TTC549 (cell line): ENCODE data around the gene SLC18A2.

Source experiments
- FAIRE-seq: peaks from 2 replicates; lab custom pipeline; 2012; peaks lifted over from hg19 to GRCh38; lab: Jason Lieb, UNC

SLC18A2 gene

DNA sequence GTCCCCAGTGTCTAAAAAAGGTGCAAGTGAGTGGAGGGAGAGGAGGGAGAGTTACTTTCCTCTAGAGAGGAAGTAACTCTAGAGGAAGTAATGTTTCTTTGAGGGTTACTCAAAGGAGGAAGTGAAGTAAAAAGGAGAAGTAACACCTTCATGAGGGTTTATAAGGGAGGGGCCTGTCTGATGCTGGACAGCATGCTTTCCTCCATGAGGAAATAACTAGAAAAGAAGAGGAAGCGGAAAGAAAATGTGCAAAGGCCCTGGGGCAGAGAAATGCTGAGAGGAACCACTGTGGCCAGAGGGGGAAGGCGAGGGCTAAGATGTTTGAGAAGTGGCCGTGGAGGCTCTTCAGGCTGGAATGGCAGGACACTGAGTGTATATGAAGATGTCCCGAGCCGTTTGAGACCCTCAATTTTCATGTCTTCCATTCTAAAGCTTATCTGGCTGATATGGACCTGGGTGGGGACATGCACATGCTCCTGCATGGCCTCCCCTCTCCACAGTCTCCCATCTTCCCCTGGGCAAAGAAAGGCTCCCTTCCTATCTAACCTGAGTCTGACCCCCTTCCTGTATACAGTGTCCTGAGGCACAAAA lies 3.4 kb upstream of the SLC18A2 start:
- FAIRE-seq: no peak

DNA sequence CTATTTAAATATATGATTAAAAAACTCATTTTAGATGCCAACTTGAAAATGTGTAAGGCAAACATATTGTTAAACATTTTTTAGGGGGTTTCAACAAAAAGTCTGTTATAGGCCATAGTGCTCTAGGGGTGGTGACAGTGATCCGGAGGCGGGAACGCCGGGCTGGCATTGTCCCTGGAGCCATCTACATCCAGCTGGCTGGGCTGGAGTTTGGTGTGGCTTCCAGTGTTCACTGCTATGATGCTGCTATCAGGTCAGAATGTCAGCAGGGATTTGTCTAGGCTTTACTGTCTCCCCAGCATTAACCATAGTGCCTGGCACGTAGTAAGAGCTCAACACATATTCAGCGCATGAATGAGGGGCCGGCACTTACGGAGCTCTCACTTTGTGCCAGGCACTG lies 1.9 kb upstream of the SLC18A2 start:
- FAIRE-seq: no peak

DNA sequence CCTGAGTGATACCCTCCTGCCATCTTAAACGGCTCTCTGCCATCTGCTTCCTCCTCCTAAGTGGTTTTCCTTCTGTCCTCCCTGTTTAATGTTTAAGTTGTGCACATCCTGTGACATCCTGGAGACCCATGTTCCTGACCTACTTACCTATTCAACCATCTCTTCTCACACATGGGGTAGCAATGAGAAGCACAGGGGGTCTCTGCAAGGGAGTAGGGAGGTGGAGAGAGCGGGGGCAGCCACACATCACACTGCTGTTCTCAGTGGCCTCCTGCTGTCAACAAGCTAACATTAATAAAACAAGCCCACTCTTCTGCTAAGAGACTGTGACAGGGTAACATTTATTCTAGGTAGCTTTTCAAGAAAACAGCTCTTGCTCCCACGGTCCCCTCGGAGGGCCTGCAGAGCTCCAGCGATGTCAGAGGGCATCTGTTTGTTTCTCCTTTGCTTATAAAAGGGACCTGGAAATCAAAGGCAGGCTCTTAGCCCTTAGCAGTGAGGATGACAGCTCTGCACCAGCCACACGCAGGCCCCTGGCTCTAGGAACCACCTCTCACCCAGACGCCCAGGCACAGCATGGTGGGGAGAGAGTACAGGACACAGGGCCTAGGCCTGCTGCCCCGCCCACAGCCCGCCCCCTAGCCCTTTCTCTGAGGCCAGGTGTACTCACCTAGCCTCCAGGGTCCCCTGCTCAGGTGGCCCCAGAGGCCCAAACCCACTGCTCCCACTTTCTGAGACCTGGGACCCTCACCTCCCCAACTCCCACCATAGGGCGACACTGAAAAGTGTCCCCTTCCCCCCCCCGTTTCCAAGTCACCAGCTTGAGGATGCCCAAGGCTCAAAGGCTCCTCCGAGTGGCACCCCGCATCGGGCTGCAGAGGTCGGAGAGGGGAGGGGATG lies 943 bp upstream of the SLC18A2 start:
- no peak for FAIRE-seq

DNA sequence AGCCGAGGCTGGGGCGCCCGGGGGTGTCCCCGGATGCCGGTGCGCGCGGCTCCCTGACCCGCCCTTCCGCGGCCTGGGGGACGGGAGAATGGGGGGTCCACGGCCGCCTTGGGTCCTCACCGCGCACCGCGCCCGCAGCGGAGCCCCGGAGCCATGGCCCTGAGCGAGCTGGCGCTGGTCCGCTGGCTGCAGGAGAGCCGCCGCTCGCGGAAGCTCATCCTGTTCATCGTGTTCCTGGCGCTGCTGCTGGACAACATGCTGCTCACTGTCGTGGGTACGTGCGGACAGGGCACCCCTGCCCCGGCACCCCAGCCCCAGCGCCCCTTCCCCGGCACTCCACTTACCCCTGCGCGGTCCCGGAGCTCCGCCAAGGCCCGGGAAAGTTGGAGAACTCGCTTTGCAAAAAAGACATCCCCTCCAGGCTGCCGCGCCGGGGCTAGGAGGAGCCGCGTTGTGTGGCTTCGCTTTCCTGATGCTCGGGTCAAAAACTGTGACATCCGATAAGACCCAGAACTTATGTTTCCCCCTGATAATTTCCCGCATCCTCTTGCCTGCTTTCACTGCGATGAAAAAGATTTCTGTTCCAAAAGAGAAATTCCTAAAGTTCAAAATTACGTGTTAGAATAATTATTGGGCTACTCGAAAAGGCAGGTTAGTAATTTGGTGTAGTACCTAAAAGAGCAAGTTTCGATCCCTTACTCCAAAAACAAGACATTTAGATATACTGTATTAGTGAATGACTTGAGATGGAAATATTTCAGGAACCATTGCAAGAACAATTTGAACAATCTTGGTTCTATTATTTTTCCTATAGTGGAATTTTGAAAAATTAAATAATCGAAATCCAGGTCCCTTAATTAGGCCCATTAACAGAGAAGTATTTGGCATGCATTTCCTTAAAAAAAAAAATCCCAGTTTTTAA lies 888 bp downstream of the SLC18A2 start:
- no peak for FAIRE-seq

GRCh38 chr10:117242463-117242832 lies 1.5 kb downstream of the SLC18A2 start:
- no peak for FAIRE-seq

DNA sequence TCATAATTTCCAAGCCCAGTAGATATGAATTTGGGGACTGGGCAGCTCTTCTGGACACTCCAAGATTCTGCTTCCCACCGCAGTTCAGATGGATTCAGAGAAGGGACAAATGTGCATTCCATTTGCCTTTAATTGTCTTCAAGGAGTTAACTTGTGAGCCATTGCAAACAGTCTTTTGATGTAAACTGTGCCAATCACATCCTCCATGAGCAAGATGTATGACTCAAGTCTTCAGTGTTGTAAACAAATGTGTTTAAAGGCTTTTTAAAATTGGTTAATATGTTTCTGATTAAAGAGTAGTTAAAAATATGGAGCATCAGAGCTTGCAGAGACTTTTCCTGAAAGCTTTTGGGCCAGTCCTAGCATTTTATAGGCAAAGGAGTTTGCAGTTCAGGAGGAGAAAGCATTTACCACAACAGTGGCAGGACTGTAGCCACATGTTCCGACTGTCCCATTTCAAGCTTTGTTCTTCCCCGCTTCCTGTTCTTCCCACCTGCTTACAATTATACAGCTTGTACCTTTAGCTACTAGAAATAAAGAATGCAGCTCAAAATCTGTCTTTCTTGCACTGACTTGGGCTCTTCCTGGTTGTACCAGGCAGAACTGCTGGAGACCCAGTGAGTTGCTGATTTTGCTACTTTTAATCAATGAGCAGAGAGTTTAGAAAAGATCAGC lies 6.2 kb downstream of the SLC18A2 start:
- FAIRE-seq: no peak

GRCh38 chr10:117248750-117249465 lies 8.0 kb downstream of the SLC18A2 start:
- FAIRE-seq: no peak

- no peak for FAIRE-seq
Observed at GRCh38 chr10:117249493-117250093, 8.7 kb downstream of the SLC18A2 start.

GRCh38 chr10:117250411-117250810 lies 9.5 kb downstream of the SLC18A2 start:
- no peak for FAIRE-seq

DNA sequence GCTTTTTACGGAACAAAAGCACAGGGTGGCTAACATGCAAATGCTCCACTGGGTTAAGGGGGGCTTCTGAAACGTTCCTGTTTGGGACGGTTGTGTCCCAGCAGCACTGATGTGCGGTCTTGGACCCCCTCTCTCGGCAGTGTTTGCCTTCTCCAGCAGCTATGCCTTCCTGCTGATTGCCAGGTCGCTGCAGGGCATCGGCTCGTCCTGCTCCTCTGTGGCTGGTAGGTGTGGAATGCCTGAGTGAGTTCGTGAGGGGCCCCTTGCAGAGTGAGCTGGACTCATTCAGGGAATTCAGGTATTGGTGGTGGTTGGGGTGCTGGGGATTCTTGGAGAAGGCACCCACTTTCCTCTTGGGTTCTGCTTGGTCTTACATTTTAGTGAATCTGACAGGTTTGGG lies 13.0 kb downstream of the SLC18A2 start:
- no peak for FAIRE-seq

DNA sequence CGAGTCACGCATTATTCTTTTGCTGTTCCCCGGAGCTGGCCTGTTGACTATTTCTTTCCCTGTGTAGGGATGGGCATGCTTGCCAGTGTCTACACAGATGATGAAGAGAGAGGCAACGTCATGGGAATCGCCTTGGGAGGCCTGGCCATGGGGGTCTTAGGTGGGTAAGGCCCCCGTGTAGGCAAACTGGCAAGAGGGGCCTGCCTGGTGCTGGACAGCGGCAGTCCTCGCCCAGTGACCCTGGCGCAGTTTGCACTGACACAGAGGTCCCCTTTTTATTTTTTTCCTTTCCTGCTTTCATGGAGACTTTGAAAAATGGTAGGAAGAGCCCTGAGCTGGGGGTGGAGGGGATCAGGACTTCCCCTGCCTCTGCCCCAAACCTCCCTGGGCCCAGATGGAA lies 13.4 kb downstream of the SLC18A2 start:
- no peak for FAIRE-seq

DNA sequence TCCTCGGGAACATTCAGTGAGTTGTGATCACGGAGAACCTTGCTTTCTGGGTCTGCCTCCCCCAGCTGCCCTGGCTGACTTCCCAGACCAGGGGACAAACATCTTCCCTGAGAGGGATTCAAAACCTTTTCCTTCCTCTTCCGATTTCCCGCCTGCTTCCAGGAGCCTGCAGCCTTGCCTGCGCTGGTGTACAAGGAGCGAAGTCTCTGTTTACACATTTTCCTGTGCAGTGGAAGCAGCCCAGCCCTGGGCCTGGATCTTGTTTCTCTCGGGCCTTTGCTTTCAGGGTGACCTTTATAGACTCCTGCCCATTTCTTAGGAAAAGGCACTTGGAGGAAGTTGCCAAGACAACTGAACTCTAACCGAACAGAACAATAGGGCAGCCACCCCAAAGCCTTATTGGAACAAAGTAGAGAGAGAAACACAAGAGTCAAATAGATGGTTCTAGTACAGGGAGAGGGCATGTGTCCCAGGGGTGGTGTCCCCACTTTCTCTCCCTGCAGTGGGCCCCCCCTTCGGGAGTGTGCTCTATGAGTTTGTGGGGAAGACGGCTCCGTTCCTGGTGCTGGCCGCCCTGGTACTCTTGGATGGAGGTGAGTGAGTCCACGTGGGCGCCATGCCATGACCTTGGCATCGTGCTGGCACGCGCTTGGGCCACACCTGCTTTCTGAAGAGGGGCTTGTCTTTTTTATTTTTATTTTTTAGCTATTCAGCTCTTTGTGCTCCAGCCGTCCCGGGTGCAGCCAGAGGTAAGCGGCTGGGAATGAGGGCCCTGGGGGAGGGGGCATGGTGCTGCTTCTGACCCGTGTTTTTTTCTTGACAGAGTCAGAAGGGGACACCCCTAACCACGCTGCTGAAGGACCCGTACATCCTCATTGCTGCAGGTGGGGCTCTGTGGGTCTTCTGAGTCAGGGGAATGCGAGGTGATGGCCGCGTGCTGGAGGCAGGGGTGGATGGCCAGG lies 14.1 kb downstream of the SLC18A2 start:
- FAIRE-seq: no peak

DNA sequence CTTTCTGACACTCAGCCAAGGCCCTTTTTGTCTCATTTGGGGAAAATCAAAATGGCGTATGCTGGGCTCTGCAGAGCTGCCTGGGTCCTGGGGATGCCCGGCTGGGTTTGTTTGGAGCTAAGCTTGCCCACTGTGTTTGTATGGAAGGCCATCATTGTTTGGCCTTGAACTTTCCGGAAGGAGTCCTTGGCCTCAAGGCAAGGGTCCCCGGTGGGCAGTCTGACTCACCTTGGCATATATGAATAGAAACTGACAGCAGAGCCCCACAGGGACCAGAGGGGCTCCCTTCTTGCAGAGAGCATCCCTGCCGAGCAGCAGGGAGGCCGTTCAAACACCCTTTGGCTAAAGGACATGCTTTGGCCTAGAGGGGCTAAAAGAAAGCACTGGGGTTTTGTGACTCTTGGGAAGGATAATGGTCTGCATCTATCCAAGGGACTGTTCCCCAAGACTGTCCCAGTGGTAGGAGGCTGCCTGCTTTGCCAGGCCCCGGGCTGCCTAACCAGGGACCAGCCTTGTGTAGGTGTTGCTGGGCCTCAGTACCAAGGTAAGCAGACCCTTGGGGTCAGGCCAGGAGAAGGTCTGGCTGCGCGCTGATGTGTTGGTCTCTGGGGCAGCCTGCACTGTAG lies 15.0 kb downstream of the SLC18A2 start:
- no peak for FAIRE-seq

DNA sequence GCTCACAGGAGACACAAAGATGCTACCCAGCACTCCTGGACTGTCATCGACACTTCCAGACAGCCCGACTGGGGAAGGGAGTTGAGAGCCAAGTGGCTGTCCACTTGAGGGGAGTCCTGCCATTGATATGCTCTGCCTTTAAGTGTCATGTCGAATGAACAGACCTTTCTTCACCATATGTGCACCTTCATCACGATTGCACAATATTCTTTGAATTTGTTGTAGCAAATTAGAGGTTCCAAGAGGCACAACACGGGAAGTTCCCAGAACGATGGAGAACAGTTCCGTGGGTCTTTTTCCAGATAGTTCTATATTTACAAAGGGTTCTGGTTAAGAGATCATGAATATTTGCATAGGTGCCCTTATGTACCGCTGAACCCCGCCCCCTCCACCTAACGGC lies 16.0 kb downstream of the SLC18A2 start:
- no peak for FAIRE-seq

DNA sequence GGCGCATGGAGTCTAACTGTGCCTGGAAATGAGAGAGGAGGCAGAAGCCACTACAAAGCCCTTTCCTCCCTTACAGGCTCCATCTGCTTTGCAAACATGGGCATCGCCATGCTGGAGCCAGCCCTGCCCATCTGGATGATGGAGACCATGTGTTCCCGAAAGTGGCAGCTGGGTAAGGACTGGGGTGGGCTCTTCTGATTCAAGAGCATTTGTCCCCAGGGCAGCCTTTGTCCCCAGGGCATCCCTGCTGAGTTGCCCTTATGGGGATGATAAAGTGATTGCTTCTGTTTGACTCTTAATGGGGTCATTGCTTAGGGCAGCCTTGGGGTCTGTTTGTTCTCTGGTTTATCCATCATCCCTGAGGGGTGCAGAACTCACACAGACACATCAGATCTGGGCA lies 16.8 kb downstream of the SLC18A2 start:
- FAIRE-seq: no peak

DNA sequence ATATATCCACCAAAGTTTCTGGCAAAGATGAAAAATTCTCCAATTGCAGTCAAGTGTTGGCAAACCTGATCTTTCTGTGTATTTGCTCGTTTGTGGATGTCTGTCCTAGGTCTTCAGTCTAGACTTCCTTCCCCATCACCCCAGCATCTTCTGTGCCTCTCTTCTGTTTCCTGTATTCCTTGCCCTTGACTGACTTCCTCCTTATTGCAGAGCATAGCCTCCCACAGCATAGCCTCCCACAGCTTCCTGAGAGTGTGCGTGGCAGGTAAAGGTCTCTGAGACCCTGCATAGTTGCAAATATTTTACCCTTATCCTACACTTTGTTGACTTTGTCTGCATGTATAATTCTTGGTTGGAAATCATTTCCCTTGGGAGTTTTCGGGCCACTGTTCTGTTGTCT lies 18.4 kb downstream of the SLC18A2 start:
- no peak for FAIRE-seq

GRCh38 chr10:117260084-117260483 lies 19.2 kb downstream of the SLC18A2 start:
- FAIRE-seq: no peak

DNA sequence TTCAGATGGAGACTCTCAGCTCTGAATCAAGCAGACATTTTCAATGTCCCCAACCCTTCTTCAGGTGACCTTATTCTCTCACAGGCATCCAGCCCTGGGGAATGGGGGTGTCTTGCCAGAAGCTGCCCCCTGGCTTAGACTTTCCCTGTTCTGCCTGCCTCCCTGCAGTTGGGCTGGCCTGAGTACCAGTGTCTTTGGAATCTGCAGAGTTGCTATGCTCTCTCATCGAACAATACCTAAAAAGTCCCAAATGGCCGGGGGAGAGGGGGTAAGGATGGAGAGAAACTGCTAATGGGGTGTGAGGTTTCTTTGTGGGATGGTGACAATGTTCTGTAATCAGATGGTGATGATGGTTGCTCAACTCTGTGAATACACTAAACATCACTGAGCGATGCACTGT lies 20.6 kb downstream of the SLC18A2 start:
- no peak for FAIRE-seq

DNA sequence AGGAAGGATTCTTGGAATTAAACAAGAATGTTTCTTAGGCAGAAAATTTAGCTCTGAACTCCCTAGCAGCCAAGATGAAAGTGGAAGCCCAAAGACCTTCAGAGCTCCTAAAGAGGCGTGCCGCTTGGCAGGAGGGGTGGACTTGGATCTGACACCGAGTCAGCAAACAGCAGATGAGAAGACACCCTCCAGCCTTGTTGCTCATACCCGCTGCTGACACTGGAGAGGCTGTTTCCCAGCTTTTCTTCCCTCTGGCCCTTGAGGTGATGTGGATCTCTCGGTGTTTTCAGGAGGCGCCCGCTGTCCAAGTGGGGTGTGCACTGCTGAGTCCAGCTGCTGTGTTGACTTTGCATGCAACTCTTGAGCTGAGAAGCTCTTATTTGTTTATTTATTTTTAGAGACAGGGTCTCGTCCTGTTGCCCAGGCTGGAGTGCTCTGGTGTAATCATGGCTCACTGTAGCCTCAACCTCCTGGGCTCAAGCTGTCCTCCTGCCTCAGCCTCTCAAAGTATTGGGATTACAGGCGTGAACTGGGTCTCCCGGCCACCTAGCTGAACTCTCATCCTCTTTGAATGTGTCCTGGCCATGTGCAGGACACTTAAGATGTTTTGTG lies 21.5 kb downstream of the SLC18A2 start:
- no peak for FAIRE-seq
